ENCODE data around the gene IL17RE.
"Not testable (repeated sequence)": the region's sequence is repeated elsewhere in the genome, so short reads cannot be mapped to it uniquely, and the experiment has no call there.

Gene IL17RE

DNA sequence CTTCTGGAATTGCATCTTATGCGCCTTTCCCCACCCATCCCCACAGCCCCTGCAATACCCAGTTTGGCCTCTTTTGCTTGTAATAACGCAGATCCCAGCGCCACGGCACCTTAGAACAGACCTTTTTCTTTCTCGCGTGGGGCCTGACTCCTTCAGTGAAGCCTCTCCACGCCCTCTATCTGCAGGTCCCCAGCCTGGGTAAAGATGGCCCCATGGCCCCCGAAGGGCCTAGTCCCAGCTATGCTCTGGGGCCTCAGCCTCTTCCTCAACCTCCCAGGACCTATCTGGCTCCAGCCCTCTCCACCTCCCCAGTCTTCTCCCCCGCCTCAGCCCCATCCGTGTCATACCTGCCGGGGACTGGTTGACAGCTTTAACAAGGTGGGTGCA, 31.6 kb downstream of the IL17RE start:
- no peak for DNase-seq

DNA sequence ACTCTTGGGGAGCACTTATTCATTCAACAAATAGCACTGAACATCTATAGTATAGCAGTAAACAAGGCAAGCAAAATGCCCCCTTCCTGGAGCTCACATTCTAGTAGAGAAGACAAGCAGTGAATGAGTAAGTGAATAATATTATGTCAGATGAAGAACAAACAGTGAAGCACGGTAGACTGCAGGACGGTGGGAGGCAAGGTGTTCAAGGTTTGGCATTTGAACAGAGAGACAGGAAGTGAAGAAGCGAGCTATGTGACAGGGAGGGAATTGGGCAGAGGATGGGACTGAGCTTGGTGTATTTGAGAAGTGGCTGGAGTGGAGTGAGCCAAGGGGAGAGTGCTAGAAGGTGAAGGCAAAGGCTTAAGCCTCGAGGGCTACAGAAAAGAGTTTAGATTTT, 32.3 kb downstream of the IL17RE start:
- DNase-seq, result no peak

DNA sequence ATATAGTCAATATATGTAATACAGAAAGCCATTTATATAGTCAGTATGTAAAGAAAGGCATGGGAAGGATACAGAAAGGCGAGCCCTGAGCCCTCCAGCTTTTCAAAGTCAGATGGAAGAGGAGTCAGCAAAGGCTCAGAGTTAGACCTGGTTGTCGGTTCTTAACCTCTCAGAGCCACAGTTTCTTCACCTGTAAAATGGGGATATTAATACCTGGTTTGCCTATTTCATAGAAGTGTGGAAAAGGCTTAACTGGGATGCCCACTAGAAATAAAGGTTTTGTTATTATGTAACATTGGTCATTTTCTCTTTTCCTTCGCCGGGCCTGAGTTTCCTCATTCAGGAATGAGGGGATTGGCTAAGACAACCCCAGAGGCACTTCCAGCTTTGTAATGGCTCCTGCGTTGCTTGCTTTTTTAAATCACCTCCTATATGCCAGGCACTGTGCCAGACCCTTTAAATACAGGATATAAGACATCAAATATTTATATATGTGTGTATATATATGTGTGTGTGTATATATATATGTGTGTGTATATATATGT, 33.4 kb downstream of the IL17RE start:
- no peak for DNase-seq

DNA sequence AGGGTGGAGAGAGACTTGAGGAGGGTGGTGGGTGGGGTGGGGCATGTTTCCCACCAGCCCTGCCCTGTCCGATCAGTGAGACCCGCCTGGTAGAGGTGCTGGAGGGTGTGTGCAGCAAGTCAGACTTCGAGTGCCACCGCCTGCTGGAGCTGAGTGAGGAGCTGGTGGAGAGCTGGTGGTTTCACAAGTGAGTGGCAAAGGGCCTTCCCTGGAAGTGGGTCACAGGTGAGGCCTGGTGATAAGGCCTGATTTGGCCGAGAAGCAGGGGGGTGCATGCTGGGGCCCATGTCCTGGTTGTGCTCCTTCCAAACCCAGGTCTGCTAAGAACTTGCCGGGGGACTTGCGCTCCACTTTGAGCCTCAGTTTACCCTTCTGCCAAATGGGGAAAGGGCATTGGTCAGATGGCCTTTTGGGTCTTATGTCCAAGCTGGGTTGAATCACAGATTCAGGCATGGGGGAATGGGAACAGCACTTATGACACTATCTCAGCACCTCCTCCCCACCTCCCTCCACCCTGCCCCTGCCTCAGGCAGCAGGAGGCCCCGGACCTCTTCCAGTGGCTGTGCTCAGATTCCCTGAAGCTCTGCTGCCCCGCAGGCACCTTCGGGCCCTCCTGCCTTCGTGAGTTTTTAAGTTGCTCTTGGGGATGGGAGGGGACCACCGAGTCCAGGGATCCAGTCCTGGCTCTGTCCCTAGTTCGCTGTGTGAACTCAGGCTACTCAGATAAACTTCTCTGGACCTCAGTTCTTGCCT, 35.0 kb downstream of the IL17RE start:
- DNase-seq, result no peak

DNA sequence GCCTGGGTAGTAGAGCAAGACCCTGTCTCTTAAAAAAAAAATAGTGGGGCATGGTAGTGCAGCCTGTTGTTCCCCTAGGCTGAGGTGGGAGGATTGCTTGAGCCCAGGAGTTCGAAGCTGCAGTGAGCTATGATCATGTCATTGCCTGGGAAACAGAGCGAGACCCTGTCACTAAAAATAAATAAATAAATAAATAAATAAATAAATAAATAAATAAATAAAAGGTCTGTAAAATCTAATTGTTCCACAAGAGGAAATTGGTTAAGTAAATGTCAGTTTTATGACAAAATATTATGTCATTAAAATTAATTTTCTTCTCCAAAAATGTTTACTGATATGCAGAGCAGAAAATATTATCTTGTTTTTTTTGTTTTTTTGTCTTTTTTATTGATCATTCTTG, 36.3 kb downstream of the IL17RE start:
- no peak for DNase-seq

DNA sequence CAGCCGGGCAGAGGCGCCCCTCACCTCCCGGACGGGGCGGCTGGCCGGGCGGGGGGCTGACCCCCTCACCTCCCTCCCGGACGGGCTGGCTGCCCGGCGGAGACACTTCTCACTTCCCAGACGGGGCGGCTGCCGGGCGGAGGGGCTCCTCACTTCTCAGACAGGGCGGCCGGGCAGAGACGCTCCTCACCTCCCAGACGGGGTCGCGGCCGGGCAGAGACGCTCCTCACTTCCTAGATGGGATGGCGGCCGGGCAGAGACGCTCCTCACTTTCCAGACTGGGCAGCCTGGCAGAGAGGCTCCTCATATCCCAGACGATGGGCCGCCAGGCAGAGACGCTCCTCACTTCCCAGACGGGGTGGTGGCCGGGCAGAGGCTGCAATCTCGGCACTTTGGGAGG, 37.3 kb downstream of the IL17RE start:
- DNase-seq, result not testable (repeated sequence)

DNA sequence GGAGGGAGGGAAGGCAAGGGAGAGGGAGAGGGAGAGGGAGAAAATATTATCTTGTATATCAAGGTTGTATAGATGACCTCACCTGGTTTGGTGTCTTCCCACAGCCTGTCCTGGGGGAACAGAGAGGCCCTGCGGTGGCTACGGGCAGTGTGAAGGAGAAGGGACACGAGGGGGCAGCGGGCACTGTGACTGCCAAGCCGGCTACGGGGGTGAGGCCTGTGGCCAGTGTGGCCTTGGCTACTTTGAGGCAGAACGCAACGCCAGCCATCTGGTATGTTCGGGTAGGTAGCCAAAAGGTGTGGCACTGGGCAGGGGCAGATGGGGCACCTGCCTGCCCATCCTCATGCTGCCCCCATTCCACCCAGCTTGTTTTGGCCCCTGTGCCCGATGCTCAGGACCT, 38.1 kb downstream of the IL17RE start:
- DNase-seq, result no peak

DNA sequence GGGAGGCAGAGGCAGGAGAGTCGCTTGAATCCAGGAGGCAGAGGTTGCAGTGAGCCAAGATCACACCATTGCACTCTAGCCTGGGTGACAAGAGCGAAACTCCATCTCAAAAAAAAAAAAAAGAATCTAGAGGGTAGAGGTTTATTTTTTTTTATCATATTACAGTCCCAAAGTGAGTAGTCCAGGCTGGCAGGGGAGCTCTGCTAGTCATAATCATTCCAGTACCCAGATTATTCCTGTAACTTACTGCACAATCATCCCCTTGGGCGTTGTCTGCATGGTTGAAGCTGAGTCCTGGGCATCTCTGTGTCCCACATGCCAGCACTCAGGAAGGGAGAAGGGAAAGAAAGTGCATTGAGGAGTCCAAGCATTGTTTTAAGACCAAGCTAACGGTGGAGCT, 39.5 kb downstream of the IL17RE start:
- no peak for DNase-seq

DNA sequence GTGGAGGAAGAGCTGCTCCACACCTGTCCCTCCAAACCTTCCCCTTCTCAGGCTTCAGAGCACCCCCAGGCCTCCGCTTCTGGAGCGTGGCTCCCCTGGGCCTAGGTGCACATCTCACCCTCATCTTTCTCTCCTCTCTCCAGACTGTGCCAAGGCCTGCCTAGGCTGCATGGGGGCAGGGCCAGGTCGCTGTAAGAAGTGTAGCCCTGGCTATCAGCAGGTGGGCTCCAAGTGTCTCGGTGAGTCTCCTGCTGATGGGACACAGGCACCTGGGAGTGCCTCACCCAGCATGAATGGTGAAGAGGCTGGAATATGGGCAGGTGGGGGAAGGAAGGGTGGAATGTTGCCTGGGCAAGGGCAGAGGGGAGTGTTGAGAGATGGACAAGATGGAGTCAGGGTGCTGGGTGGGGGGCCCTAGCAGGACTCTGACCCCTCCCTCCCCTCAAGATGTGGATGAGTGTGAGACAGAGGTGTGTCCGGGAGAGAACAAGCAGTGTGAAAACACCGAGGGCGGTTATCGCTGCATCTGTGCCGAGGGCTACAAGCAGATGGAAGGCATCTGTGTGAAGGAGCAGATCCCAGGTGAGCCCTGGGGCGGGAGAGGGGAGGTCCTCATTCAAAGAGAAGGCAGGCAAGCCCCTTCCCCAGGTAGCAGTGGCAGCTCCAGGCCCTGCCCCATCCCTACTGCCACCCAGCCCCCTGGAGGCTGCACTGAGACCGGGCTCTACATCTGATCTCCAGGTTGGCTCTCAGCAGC, 40.5 kb downstream of the IL17RE start:
- DNase-seq, result no peak

DNA sequence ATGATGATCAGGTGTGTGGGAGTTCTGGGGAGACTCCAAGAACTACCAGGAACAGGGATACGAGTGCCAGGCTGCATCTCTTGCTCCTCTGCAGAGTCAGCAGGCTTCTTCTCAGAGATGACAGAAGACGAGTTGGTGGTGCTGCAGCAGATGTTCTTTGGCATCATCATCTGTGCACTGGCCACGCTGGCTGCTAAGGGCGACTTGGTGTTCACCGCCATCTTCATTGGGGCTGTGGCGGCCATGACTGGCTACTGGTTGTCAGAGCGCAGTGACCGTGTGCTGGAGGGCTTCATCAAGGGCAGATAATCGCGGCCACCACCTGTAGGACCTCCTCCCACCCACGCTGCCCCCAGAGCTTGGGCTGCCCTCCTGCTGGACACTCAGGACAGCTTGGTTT, 41.6 kb downstream of the IL17RE start:
- DNase-seq, result no peak

DNA sequence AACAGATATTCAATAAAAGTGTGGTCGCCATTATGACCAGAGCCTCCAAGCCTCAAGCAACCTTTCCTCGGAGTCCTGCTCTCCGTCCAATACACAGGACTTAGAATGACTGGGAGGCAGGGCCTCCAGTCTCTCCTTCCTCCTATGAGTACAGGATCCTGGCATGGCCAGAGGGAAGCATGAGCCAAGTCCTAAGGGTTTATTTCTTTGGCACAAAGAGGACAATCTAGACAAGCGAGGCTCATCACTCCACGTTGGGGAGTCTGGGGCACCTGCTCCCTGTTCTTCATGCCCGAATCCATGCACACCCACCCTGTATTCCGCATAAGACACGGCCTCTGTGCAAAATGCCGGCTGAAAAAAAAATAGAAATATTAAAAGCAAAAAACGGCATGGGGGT, 42.7 kb downstream of the IL17RE start:
- DNase-seq, result no peak

DNA sequence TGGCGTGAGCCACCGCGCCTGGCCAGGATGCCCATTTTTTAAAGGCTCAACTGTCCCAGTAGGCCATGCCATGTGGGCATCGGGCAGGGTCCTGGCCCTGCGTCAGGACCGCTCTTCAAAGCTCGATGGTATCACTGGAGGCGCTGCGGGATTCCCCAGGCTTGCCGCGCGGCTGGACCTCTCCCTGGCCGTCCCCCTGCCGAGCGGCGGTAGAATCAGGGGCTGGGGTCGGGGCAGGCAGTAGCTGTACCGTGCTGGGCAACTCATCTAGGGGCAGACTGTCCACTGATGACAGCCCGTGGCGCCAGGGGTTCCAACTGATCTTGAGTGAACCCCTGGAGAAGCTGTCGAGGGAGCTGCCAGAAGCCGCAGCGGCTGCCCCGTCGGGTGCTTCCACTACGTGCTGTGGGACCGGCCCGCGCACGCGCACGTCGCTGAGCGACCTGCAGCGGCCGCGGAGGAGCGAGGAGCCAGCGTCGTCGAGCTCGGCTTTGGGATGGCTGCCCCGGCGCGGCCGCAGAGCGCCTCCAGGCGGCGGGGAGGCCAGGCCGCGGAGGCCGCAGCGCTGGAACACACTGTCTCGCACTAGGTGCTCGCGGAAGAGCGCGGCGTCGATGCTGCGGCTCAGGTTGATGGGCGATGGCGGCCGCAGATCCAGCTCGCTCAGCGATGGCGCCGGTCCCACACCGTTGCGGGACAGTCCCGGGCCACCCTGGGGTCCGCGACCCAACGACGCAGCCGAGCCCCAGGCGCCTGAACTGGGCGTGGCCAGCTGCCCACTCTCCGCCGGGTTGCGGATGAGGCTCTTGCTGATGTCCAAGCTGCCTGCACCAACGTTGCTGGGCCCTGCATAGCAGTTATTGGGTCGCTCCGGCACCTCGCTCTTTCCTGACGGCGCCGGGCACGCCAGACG, 43.7 kb downstream of the IL17RE start:
- DNase-seq, result peak; percentile 82

DNA sequence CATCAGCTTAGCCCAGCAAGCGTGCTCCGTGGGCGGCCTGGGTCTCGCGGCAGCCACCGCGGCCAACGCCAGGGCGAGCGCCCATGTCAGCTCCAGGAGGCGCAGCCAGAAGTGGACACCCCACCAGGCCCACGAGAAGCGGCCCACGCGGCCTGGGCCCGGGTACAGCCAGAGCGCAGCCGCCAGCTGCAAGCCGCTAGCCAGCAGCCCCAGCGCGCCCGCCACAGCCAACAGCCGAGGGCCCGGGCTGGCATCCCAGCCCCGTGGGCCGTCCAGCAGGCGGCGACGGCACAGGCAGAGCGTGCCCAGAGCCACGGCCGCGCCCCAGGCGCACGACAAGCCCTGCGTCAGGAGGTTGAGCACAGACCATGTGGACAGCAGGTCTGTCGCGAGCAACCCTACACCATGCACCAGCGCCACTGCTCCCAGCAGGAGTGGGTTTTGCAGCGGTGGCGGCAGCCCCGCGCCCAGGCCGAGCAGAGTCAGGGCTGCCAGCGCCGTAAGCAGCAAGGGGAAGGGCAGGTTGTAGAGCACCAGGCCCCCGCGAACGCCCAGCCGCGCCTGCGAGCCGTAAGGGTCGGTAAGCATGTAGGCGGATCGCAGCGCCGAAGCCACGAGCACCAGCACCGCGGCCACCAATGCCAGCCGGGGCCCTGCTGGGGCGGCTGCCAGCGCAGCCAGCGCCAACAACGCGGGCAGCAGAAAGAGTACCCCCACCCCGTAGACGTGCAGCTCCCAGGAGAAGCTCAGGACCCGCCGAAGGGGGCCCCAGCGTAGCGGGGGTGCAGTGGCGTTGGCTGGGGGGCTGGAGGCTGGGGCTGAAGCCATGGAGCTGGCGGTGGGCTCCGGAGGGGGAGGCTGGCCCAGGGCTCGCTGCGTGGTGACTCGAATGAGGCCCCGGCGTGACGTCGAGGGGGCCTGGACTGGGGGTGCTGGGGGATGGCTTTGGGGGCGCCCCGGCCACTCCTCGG, 44.7 kb downstream of the IL17RE start:
- DNase-seq, result peak; percentile 53

DNA sequence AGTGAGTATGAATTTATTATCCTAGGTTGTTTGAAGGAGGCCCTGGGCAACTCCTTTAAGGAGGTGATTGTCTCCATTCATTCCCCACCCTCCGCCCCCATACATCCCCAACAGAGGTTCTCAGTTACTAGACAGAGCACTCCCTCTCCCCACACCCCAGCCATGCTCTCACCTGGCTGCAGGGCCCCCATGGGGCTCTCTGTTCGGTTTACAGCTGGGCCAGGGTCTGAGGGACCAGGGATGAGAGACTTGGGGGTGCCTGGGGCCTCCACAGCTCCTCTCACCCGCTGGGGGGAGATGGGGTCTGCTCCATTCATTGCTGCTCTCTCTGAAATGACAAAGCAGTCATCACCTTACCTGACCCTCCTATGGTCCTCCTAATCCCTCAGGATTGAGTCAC, 45.9 kb downstream of the IL17RE start:
- DNase-seq, result no peak

DNA sequence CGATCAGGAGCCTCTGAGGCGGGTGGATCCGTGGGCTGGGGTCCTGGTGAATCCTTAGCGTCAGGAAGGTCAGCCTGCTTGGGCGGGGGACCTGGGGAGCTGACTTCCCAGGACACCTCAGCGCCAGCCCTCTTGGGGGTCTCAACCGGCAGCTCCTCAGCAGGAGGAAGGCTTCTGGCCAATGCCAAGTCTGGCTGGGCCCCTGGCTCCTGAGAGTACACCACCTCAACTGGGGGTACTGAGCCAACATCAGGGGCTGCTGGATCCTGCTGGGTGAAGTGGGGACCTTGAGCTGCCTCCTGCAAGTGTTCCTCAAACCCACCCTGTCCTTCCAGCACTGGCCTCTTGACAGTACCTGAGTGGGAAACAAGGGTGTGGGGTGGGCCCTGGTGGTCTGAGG, 46.5 kb downstream of the IL17RE start:
- DNase-seq, result no peak

DNA sequence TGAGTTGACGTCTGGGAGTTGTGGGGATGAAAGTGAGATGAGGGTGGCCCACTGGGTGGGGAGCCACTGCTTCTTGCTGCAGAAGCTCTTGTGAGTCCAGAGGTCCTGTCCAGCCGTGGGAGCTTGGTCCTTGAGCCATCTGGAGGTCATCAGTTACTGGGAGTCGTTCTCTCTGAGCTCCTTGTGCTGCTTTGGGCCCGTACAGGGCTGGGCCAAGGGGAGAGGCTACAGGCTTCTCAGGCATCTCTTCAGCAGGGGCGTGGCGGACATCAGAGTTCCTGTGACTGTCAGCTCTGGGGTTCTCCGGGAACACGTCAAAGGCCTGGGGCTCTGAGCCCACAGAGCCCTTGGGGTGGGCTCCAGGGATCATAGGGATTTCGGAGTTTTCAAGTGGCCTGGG, 47.0 kb downstream of the IL17RE start:
- DNase-seq, result no peak

DNA sequence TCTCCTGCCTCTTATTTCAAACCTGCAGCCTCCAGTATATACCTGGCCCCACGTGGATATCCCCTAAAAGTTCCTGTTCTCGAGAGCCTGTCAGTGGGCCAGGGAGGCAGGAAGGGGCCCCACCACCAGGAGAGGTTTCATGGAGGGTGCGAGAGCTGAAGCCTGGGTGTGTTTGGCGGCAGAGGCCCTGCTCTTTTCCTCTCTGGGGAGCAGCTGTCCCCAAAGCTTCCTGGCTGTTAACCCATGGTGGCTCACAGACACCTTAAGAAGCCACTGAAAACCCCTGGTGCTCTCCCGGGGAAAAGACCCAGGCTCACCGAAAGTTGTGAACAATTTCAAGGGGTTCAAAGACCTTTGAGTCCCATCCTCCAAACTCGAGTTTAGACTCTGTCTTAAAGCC, 48.5 kb downstream of the IL17RE start:
- DNase-seq, result no peak

DNA sequence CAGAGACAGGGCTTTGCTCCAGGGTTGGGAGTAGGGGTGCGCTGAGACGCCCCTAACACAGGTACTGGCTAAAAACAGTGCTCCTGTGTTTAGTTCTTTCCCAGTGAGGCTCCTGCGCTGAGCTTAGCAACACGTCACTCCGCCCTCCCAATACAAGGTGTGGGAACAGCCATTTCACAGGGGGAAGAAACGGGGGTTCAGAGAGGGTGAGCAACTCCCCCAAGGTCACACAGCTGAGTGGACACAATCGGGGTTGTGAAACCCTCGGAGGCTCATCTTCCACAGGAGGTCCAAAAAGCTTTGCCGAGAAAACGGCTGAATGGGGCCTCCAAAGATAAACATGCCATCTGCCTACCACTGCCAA, 48.9 kb downstream of the IL17RE start:
- no peak for DNase-seq

DNA sequence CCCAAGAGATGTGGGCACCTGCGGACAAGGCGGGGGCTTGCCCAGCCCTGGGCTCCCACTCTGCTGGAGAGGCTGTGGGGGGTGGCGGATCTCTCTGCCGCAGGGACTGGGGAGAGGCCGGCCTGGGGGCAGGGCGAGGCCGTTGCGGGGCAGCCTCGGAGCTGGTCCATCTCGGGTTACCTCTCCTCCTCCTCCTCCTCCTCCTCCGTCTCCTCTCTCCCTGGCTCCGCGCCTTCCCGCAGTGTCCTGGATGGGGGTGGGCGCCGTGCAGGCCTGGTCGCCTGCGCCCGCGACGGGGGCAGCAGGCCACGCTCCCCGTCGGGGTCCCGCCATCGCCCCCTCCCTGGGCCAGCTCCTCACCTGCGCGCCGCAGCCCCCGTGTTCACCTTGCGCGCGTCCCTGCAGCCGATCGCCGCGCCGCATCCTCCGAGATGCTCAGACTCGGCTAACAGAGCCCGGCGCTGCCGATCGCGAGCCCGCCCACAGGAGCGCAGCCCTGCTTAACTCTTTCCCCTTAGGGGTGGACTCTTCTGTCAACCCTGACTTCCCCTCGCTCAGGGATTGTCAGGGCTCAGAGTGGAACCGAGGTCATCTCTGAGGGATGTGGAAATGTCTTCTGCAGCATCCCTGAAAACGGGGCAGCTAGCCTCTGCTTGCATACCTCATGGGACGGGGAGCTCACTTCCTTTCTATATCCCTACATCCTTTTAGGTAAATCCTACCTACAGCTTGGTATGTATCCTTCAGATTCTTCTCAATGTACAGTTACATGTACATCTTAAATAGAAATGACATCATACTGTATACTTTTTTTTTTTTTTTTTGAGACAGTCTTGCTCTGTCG, 49.5 kb downstream of the IL17RE start, which contains the start of gene PRRT3:
TSS of gene PRRT3 (minus strand) at position 447 of the 844 bp plus-strand sequence. CDS start 2,293 bp downstream, outside the sequence.
- DNase-seq, result peak; percentile 22

DNA sequence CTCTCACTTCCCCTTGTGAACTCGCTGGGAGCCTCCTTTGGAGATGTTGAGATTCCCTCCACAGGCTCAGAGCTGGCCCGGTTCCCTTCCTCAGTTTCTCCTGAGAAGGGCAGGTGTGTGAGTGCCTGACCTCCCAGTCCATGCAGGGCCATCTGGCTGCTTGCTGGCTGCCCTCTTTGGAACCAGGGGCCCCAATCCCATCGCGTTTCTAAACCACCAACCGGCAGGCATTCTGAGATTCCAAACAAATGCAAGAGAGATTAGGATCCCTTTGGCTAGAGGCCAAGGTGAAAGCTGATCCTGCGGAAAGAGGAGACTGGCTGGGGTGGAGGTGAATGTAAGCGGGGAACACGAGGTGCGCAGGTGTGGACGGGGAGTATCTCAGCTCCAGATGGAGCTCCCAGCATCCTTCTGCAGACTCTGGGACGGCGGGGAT, 52.4 kb downstream of the IL17RE start:
- DNase-seq, result peak; percentile 34

Measured in NCI-H526 treated with DMSO at 0.1 percent for 48 hours (cell line).